LNCAP (cell line): ENCODE data around the gene SYF2.

Experiments used
- TF ChIP-seq, protein P1 (sequence below): fragments of 450-650 bp; IDR thresholded peaks from 2 replicates; pipeline ENCODE4 v1.5.1; 2017; ENCODE audit warnings: mild to moderate bottlenecking

Gene SYF2

DNA sequence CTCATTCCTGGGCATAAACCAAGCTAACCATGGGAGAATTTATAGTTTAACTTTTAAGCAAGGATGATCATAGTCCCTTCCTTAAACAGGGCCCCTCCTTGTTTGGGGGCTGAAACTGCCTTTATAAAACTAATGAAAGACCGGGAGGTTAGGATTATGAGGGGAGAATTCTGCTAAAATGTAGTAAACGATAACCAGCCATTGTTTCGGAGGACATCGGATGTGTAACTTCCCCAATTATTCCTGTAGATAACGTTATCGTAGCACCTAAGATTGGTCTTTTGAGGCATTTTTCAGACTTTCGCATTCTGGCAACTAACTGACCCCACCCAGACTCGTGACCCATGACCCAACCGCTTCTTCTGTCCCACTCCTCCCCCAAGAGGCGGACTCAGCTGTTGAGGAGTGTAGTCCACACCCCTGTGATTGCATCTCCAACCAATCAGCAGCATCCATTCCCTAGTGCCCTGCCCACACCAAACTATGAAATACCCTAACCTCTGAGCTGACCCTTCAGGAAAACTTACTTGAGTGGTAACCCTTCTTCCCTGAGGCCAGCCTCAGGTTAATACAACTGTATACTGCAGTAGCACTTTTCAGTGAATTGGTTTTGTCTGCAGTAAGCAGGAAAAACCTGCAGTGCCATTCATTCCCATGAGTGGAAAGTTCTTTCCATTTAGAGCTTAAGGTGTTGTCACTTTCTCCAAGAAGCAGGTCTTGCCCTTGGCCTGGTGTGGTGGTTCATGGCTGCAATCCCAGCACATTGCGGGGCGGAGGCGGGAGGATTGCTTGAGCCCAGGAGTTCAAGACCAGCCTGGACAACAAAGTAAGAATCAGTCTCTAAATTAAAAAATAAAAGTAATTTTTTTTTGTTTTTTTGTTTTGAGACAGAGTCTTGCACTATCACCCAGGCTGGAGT is 823 bp upstream of the SYF2 start:
- TF ChIP-seq, protein P1, sequence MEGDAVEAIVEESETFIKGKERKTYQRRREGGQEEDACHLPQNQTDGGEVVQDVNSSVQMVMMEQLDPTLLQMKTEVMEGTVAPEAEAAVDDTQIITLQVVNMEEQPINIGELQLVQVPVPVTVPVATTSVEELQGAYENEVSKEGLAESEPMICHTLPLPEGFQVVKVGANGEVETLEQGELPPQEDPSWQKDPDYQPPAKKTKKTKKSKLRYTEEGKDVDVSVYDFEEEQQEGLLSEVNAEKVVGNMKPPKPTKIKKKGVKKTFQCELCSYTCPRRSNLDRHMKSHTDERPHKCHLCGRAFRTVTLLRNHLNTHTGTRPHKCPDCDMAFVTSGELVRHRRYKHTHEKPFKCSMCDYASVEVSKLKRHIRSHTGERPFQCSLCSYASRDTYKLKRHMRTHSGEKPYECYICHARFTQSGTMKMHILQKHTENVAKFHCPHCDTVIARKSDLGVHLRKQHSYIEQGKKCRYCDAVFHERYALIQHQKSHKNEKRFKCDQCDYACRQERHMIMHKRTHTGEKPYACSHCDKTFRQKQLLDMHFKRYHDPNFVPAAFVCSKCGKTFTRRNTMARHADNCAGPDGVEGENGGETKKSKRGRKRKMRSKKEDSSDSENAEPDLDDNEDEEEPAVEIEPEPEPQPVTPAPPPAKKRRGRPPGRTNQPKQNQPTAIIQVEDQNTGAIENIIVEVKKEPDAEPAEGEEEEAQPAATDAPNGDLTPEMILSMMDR: no peak

DNA sequence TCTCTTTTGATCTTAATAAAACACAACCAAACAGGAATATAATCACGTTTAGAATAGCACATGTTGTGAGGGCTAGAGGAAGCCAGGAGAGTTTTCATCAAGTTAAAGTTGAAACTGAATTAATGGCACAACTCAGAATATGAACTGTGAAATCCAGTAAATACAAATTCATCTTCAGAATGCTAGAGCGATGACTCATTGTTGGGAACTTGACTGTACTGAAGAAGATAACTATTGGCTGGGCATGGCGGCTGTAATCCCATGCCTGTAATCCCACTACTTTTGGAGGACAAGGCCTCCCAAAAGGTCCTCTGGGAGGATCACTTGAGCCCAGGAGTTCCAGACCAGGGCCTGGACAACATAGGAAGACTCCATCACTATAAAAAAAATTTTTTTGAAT is 8.8 kb downstream of the SYF2 start:
- TF ChIP-seq, protein P1: no peak

GRCh38 chr1:25222606-25223005 is 9.7 kb downstream of the SYF2 start:
- TF ChIP-seq, protein P1: no peak

DNA sequence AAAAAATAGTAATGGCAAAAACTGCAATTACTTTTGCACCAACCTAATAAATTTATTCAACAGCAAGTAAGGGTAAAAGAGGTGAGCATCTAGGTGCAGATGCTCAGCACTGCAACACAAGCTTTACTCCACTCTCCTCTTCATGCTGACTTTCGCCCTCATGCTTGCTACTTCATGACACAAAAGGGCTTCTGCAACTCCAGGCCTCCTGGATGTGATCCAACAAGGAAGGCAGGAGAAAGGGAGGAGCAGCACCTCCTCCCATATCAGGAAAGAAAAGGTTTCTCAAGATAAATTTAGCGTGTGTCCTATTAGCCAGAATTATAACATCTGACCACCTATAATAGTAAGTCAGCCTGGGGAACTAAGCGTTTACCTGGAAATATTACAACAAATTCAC is 11.6 kb downstream of the SYF2 start:
- TF ChIP-seq, protein P1: no peak

GRCh38 chr1:25219661-25220251 is 12.5 kb downstream of the SYF2 start:
- TF ChIP-seq, protein P1: no peak

DNA sequence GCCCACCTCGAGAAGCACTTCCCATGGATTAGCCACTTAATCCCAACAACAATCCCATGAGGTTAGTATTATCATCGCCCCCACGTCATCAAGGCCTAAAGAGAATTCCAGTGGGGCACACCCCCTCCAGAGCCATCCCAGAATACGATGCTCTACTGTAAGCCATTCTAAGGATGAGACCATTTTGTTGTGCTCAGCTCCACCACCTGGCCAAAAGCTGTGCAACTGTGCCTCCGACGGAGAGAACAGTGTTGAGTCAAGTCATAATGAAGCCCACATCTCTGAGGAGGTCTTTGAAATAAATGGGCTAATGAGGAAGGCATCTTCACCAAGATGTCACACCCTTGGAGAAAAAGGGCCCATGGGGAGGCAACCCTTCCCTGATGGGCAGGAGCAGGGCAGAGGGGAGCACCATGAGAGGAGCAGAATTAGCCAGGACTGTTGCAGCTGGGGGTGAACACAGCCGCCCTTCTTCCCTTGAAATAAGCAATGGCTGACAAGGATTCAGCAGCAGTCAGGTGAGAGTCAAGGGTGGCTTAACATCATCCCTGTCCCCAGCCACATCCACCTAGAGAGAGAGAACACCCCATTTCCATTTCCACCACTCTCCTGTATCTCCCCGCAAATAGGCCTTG is 14.6 kb downstream of the SYF2 start:
- TF ChIP-seq, protein P1: no peak

DNA sequence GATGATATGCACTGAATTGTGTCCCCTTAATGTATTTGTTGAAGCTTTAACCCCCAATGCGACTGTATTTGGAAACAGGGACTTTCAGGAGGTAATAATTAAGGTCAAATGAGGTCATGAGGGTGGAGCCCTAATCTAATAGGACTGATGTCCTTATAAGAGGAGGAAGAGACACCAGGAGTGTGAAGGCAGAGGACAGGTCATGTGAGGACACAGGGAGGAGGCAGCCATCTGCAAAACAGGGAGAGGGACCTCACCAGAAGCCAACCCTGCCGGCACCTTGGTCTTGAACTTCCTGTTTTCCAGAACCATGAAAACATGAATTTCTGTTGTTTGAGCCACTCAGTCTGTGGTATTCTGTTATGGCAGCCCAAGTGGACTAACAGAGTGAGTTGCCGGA is 15.3 kb downstream of the SYF2 start:
- TF ChIP-seq, protein P1: no peak
